HG03460 (cell line): Measurements from ENCODE around the gene MCM6.
"Not testable (repeated sequence)": the region's sequence is repeated elsewhere in the genome, so short reads cannot be mapped to it uniquely, and the experiment has no call there.

Experiments used
- ATAC-seq: cut with Tn5 transposase; IDR thresholded peaks from one replicate; pipeline ENCODE4 v1.9.1; 2021; ENCODE audit not compliant: unreplicated experiment

Gene MCM6

DNA sequence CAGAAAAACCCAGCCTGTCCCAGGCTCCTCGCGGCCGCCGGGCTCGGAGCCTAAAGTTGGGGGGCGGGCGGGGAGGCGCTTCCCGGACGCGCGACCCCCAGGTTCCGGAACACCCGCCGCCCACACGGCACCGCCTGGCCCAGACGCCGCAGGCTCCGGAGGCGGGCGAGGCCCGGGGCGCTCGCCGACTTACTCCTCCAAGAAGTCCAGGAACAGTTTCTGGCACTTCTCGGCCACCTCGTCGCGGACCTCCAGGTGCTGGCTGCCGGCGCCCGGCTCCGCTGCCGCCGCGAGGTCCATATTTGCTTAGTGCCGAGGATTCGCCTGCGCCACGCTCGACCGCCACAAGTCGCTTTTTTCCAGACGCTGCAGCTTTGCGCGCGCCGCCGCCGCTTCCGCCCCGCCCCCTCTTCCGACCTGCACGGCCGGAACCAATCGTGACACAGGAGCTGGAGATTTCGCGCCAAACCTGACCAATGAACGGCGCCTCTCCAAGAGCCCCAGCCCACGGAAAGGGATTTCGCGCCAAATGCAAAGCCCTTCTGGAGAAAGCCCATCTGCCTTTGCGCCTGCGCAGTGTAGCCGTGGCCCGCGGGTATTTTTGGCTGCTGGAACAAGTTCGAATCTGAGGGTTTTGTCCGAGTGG, at the start of gene MCM6:
Gene MCM6 (minus strand): TSS at position 378 of the 646 bp plus-strand sequence. CDS start 78 bp downstream, at position 300.
- peak; percentile 95 for ATAC-seq

DNA sequence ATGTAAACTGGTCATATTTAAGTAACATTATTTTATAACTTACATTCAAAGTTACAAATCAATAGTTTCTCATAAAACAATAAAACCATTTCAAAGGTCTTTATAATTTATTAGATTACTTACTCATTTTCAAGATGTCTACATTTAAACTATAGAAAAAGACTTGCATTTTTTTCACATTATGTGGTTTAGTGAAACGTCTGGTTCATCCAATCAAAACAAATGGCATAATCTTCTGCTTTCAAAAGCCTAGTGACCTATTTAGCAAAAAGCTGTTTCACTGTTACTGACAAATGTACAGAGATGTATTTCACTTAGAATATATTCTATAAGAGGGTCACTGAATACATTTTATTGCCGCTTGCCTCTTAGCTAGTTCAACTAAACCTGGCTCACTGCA, 49.3 kb upstream of the MCM6 start:
- no peak for ATAC-seq

DNA sequence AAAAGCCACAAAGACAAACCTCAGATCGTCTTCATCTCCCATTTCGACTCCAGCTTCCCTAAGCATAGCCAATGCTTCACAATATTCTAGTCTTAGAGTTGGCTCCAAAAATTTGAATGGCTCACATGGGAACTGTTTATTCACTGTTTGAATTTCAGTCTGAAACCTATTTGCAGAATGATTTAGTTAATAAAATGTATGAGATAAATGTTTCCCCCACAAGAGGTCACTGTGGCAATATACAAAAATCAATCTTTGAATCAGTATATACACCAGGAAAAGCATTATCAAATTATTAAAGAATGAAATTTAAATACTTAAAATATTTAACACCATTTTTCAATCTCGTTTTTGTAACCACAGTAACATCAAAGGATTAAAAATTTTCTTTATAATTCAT, 40.0 kb upstream of the MCM6 start:
- ATAC-seq: no peak

DNA sequence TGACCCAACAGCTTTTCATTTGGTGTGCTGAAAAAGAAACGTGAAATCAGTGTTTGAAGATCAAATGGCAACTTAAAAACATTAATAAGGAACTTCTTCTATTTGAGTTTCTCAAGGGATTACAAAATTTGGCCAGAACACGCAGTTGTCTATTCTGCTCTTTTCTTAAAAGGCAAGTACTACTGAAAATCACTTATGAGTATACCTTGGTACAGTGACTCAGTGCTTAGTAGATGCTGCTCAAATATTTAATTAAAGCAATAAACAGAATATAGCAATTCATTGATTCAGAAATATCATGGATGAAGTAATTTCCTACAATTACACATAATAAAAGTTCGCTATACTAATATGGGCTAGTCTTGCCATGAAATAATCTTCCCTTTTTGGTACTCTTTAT, 38.2 kb upstream of the MCM6 start:
- ATAC-seq: no peak

DNA sequence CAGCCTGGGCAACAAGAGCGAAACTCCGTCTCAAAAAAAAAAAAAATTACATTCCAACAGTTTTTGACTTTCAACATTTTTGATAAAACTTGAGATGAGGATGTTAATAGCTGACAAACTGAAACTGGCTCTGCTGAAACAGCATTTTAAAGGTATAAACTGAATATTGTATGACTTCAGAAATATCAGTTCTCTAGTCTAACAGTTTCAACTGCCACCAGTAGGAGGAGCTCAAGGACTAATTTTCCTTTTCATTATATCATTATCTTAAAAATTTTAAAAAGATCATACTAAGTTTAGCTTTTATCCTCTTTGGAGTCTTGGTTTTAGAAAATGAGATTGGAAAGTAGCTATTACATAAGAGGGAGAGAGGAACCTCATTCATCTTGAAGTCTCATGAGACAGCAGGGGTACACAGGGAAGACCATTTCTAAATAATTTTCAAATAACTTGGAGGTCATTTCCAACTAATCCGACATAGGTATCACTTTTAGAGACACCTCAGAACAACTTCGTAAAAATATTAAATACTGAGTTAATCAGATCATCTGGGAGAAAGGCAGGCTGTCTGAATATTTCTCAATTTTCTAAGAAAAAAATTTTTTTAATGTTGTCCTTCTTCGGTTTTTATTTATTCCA, 37.6 kb upstream of the MCM6 start:
- ATAC-seq: no peak

DNA sequence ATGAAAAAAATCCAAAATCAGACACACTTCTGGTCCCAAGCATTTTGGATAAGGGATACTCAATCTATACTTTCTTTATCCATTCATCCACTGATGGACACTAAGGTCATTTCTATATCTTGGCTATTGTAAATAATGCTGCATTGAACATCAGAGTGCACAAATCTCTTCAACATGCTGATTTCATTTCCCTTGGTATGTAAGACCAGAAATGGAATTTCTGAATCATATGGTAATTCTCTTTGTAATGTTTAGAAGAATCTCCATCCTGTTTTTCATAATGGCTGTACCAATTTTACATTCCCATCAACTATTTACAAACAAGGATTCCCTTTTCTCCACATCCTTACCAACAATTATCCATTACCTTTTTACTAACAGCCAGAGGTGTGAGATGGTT, 33.7 kb upstream of the MCM6 start:
- no peak for ATAC-seq

DNA sequence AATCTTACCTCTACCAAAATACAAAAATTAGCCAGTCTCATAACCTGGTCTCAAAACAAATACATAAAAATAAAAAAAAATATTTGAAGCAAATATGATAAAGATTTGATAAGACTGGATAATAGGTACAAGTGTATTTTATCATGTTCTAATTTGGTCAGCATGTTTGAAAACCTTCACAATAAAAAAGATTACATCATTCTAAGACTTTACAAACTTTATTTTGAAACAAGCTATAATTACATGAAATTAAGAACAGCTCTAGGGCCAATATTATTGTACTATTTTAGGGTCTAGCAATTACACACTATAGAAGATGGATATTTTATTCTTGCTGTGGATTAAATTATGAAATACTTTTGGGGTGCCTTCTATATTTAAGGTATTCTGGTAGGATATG, 29.4 kb upstream of the MCM6 start:
- no peak for ATAC-seq

DNA sequence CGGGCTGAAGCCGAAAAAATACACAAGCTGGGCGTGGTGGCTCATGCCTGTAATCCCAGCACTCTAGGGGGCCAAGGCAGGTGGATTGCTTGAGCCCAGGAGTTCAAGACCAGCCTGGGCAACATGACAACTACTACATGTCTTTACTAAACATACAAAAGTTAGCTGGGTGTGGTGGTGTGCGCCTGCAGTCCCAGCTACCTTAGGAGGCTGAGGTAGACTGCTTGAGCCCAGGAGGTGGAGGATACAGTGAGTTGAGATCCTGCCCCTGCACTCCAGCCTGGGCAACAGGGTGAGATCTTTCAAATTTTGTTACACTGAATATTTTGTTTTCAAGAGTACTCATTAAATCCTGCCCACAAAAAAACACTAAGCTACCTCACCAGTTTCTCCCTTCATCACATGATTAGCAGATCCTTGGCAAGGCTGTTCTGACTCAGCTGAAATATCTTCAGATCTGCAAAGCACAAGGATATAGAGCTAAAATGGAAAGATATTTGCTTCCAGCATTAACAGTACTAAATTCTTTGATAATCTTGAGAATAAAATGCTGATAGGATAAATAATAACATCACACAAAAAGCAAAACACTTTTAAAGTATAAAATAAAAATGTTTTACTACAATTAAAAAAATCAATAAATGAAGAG, 28.2 kb upstream of the MCM6 start:
- no peak for ATAC-seq

DNA sequence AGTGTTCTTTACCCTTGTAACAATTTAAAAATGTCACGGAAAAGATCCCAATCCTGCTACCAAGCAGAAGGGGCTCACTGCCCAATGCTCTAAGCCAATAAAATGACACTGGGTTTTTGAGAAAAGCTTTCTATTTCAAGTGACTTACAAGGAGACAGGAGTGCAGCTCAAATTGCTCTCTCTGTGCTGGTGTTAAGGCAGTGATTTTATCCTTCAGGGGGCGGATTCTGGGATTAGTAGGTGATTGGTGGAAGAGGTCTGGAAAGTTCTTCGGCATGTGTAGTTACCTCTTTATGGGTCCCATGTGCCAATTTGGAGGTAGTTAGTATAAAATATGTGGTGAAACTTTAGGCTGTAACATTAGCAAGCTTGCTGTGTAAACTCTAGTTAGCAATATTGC, 27.4 kb upstream of the MCM6 start:
- no peak for ATAC-seq

DNA sequence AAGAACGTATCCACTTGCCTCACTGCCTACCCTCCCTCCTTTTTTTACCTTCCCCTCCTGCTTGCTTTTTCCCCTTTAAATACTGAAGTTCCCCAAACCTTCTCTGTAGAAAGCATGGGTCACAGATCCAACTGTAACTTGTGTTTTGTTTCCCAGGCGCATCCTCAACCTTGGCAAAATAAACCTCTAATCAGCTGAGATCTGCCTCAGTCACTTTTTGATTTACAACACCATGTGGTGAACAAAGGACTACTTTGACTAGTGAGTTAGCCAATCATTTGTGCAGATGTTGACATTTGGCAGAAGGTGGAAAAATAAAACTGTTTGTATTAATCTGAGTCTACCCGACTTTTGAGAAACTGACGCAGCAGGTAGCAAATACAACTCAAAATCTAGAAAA, 23.3 kb upstream of the MCM6 start:
- no peak for ATAC-seq

DNA sequence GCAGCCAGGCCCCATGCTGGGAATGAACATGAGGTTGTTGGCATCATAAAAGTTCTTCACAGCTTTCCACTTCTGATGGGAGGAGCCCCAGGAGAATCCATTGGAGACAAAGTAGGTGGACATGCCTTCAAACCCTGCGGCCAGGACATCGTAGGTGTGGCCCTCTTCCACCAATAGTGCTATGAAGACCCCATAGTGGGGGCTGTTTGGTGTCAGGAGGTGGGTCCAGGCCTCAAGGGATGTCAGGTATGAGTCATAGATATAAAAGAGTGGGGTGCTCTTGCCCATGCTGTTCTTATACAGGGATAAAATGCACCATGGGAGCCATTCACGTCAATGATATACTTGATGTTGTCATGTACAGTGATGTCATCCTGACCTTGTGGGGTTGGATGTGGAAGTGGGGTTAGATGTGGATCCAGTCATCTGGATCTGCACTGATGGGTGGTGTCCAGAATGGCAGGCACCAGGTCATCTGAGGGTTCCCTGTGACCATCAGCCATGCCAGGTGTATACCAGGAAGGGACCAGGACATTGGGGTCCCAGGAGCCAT, 22.1 kb upstream of the MCM6 start:
- no peak for ATAC-seq

DNA sequence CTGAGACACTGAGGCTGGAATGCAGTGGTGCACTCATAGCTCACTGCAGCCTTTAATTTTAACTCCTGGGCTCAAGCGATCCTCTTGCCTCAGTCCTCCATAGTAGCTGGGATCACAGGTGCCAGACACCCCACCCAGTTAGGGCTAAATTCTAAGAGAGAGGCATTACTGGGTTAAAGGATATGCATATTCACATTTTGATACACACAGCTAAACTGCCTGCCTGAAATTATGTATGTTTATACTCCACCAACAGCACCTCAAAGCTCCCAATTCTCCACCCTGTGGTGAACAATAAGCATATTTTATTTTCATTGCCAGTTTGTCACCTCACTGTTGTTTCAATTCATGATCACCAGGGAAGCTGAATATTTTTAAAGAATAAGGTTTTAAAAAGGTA, 18.7 kb upstream of the MCM6 start:
- ATAC-seq: no peak

DNA sequence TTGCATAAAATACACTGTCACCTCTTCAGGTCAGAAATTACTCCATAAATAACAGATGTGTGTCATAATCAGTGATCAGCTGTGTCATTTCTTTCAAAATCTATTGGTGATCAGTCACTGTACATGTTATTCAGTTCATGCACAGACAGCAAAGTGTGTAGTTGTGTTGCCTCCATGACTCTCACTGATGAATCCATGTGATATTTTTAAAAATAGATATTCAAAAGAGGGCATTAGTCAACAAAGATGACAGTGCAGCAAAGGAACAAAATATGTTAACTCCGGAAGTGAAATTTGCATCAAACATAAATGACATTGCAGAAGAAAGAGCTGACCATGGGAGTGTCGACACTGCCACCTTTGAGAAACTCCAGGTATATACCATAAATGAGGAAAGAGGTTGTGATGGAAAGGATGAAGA, 17.1 kb upstream of the MCM6 start:
- no peak for ATAC-seq

DNA sequence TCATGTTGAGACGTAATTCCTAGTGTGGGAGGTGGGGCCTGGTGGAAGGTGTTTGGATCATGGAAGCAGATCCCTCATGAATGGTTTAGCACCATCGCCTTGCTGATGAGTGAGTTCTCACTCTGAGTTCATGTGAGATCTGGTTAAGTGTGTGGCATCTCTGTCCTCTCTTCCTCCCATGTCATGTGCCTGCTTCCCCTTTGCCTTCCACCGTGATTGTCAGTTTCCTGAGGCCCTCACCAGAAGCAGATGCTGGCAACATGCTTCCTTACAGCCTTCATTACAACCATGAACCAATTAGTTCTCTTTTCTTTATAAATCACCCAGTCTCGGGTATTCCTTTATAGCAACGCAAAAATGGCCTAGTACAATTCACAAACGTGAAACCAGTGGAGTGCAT, 14.6 kb upstream of the MCM6 start:
- ATAC-seq: no peak

DNA sequence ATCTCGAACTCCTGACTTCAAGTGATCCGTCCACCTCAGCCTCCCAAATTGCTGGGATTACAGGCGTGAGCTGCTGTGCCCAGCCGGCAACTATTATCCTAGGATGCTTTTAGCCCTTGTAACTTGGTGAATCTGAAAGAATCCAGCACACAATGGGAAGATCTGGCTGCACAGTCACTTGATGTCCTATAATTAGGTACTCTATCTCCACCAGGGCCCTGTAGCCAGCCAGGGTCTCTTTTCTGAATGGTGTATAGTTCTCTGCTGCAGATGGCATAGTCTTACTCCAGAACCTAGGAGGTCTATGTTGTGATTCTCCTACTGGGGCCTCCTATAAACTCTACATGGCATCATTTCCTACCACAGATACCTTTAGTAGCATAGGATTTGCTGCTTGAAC, 13.9 kb upstream of the MCM6 start:
- no peak for ATAC-seq

DNA sequence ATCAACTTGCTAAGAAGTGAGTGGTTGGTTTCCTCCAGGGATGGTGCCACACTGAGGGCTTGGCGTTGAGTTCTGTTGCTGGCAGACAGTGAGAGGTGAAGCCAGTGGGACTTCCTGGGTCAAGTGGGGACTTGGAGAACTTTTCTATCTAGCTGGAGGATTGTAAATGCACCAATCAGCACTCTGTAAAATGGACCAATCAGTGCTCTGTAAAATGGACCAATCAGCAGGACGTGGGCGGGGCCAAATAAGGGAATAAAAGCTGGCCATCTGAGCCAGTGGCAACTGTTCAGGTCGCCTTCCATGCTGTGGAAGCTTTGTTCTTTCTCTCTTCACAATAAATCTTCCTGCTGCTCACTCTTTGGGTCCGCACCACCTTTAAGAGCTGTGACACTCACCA, 12.3 kb upstream of the MCM6 start:
- not testable (repeated sequence) for ATAC-seq

DNA sequence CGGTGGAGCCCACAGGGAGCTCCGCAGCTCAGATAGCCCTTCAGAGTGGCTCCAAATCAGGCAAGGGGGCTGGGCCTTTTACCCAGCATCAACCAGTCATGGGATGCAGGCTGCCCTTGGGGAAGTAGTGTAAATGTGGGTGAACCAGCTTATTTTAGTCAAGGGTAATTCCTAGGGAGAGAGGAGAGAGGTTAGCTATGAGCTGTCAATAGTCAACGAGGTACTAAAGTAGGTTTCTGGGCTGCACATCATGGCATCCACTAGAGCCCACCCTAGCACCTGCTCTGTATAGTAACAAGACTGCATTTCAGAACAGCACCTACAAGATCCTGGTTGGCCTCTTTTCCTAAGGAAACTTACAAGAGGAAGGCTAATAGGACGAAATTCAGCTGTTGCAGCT, 9.5 kb upstream of the MCM6 start:
- ATAC-seq: no peak

DNA sequence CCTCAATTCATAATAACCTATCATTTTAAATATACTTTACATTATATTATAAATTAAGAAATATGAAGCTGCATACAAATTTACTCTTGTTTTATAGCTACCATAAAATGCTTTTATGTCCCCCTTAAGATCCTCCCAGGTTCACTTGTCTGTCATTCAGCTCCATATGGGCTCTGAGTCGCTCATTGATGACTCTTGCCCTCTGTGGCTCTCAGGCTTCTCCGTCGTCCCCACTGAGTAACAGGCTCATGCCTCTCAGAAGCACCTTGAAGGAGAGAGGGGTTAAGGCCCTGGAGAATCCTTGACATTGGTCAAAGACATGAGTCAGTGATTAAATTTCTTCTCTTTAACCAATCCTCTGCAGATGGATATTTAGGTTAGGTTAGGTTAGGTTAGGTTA, 6.2 kb upstream of the MCM6 start:
- no peak for ATAC-seq

DNA sequence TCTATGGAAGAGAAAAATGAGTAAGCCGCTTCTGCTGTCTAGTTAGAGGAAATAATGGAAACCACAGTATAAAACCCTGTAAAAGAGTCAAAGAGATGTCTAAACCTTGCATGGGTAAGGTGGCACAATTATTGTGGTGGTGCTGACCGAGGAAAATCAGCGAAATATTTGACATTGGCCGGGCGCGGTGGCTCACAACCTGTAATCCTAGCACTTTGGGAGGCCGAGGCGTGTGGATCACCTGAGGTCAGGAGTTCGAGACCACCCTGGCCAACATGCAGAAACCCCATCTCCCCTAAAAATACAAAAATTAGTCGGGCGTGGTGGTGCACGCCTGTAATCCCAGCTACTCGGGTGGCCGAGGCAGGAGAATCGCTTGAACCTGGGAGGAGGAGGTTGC, 527 bp upstream of the MCM6 start:
- ATAC-seq: not testable (repeated sequence)

DNA sequence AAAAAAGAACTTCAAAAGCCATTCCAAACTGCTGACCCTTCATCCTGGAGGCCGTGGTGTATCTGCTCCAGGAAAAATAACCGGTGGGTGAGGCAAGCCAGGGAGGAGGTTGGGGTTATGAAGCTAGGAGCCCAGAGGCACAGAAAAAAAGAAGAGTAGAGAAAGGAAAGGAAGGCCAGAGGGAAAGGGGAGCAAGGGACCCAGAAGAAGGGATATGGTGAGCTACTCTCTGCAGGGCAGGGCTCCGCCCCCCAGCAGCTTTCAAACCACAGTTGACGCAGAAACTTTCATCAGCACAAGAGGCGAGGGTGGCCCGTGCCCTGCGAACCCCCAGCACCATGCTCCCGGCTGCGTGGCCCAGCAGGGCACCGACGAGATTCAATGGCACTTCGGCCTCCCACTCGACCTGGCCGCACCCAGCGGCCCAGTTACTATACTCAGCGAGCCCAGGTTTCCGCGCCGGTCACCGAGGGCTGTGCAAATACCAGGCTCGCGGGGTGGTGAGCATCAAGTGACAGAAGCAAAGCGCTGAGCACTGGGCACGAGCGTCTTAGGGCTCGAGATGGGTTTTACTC, 665 bp downstream of the MCM6 start:
- ATAC-seq: peak; percentile 55

DNA sequence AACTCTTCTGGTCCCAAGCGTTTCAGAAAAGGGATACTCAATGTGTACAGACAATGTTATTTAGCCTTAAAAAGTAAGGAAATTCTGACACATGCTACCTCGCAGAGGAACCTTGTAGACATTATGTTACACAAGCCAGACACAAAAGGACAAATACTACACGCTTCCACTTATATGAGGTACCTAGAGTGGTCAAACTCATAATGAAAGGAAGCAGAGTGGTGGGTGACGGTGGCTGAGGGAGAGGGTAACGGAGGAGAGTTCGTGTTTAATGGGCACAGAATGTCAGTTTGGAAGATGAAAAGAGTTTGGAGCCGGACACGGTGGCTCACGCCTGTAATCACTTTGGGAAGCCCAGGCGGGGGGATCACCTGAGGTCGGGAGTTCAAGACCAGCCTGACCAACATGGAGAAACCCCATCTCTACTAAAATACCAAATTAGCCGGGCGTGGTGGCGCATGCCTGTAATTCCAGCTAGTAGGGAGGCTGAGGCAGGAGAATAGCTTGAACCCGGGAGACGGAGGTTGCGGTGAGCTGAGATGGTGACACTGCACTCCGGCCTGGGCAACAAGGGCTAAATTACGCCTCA, 1.4 kb downstream of the MCM6 start:
- no peak for ATAC-seq

DNA sequence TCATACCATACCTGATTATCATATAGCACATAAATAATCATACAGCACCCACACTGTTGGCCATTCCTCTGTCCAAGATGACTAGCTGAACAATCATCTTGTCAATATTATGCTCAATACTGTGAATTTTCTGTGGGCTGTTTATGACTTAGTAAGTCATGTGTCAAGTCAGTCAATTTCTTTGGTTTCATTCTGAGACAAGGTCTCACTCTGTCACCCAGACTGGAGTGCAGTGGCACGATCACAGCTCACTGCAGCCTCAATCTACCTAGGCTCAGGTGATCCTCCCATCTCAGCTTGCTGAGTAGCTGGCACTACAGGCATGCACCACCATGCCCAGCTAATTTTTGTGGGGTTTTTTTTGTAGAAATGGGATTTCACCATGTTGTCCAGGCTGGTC, 5.7 kb downstream of the MCM6 start:
- no peak for ATAC-seq
